Trophoblast cell (in vitro differentiated cells and primary cell): Measurements from ENCODE around the gene ACVR2A.
A peak's percentile ranks its signal among the peaks of the same experiment; 100 is the strongest.

Experiments
- DNase-seq, 2 donors: peaks; one replicate each; pipeline ENCODE4 v3.0.0-alpha.2; 2016
- H2AFZ ChIP-seq: 2 replicates; pipeline ENCODE4 v1.6.1; 2013; ENCODE audit warnings: low read length, moderate library complexity, mild to moderate bottlenecking; ENCODE audit not compliant: insufficient read depth, poor library complexity
- H2AK5ac ChIP-seq: 2 replicates; pipeline ENCODE4 v1.6.1; 2013; ENCODE audit warnings: mild to moderate bottlenecking, low read length
- H2BK120ac ChIP-seq: 2 replicates; pipeline ENCODE4 v1.6.1; 2013; ENCODE audit warnings: low read length, mild to moderate bottlenecking, moderate library complexity; ENCODE audit not compliant: insufficient read depth, poor library complexity
- H2BK12ac ChIP-seq: 2 replicates; pipeline ENCODE4 v1.6.1; 2013; ENCODE audit warnings: mild to moderate bottlenecking, low read length, moderate library complexity
- H2BK5ac ChIP-seq: 2 replicates; pipeline ENCODE4 v1.6.1; 2013; ENCODE audit warnings: low read length, low read depth, moderate library complexity, mild to moderate bottlenecking; ENCODE audit not compliant: poor library complexity
- H3K14ac ChIP-seq: 2 replicates; pipeline ENCODE4 v1.6.1; 2013; ENCODE audit warnings: mild to moderate bottlenecking, low read length
- H3K18ac ChIP-seq: 2 replicates; pipeline ENCODE4 v1.6.1; 2013; ENCODE audit warnings: mild to moderate bottlenecking, low read length
- H3K23ac ChIP-seq: 2 replicates; pipeline ENCODE4 v1.6.1; 2013; ENCODE audit warnings: low read length
- H3K27ac ChIP-seq: 2 replicates; pipeline ENCODE4 v1.5.1; 2013; ENCODE audit warnings: low read depth, mild to moderate bottlenecking, inconsistent platforms, low read length, moderate library complexity
- H3K27me3 ChIP-seq: 2 replicates; pipeline ENCODE4 v1.6.1; 2013; ENCODE audit warnings: inconsistent platforms, mild to moderate bottlenecking, low read length, moderate library complexity; ENCODE audit not compliant: insufficient read depth
- H3K36me3 ChIP-seq, 2 experiments: 1 replicate in 1 of 2; 2 replicates in 1 of 2; pipeline ENCODE4 v1.6.1; 2013; ENCODE audit warnings: low read length in 2 of 2, mild to moderate bottlenecking in 2 of 2, moderate library complexity in 1 of 2; ENCODE audit not compliant: insufficient read depth in 2 of 2, control insufficient read depth in 1 of 2
- H3K4ac ChIP-seq: 2 replicates; pipeline ENCODE4 v1.6.1; 2013; ENCODE audit warnings: low read depth, mild to moderate bottlenecking, low read length, moderate library complexity
- H3K4me1 ChIP-seq, 2 experiments: 1 replicate in 1 of 2; 2 replicates in 1 of 2; pipeline ENCODE4 v1.6.1; 2013; ENCODE audit warnings: low read length in 2 of 2, mild to moderate bottlenecking in 2 of 2, moderate library complexity in 1 of 2; ENCODE audit not compliant: insufficient read depth in 2 of 2, control insufficient read depth in 1 of 2
- H3K4me2 ChIP-seq: 2 replicates; pipeline ENCODE4 v1.6.1; 2013; ENCODE audit warnings: inconsistent platforms, mild to moderate bottlenecking, low read length, moderate library complexity
- H3K4me3 ChIP-seq: 2 replicates; pipeline ENCODE4 v1.5.1; 2013; ENCODE audit warnings: mild to moderate bottlenecking, low read depth, low read length, inconsistent platforms
- H3K79me1 ChIP-seq: one replicate; pipeline ENCODE4 v1.6.1; 2013; ENCODE audit warnings: low read length
- H3K79me2 ChIP-seq: 2 replicates; pipeline ENCODE4 v1.6.1; 2013; ENCODE audit warnings: low read length, mild to moderate bottlenecking; ENCODE audit not compliant: control insufficient read depth, insufficient read depth, poor library complexity
- H3K9ac ChIP-seq: 2 replicates; pipeline ENCODE4 v1.6.1; 2013; ENCODE audit warnings: mild to moderate bottlenecking, low read length
- H3K9me3 ChIP-seq: 2 replicates; pipeline ENCODE4 v1.6.1; 2013; ENCODE audit warnings: low read depth, mild to moderate bottlenecking, control low read depth, inconsistent platforms, low read length; ENCODE audit not compliant: insufficient read depth
- H4K12ac ChIP-seq: 2 replicates; pipeline ENCODE4 v1.6.1; 2013; ENCODE audit warnings: low read depth, mild to moderate bottlenecking, low read length, moderate library complexity
- H4K8ac ChIP-seq: 2 replicates; pipeline ENCODE4 v1.6.1; 2013; ENCODE audit warnings: low read depth, mild to moderate bottlenecking, low read length, moderate library complexity
- H4K91ac ChIP-seq: one replicate; pipeline ENCODE4 v1.6.1; 2013; ENCODE audit warnings: low read depth, mild to moderate bottlenecking, low read length, moderate library complexity
- WGBS: extraction: QIAGEN DNeasy Blood & Tissue Kit; methylation state at CpG from one replicate; pipeline ENCODE4 v1.1.7; 2013; ENCODE audit warnings: missing lambda C conversion rate; ENCODE audit not compliant: insufficient read length, insufficient coverage; ENCODE audit errors: extremely low coverage; 5-methylcytosine and 5-hydroxymethylcytosine counted together

Gene ACVR2A

GRCh38 chr2:147827088-147827375, 17.8 kb upstream of the ACVR2A start:
- no peak overlapping the region for H3K23ac ChIP-seq
- no peak overlapping the region for H4K8ac ChIP-seq
- no peak overlapping the region for H4K12ac ChIP-seq
- no peaks in the 10 kb centered on the region for H3K36me3 ChIP-seq
- no peak for DNase-seq
- no peak overlapping the region for H2BK5ac ChIP-seq
- H3K79me2 ChIP-seq = no peaks in the 10 kb centered on the region
- no peak overlapping the region for H3K18ac ChIP-seq
- H3K27me3 ChIP-seq = no peaks in the 10 kb centered on the region
- H3K4me3 ChIP-seq = no peak overlapping the region
- H2AFZ ChIP-seq = no peak overlapping the region
- H2BK120ac ChIP-seq = no peak overlapping the region
- no peak overlapping the region for H3K4ac ChIP-seq
- H3K9me3 ChIP-seq = no peaks in the 10 kb centered on the region
- H3K27ac ChIP-seq = no peak overlapping the region
- H3K14ac ChIP-seq = no peak overlapping the region
- no peak overlapping the region for H3K4me2 ChIP-seq
- H2BK12ac ChIP-seq = no peak overlapping the region
- no peak overlapping the region for H4K91ac ChIP-seq
- no peak overlapping the region for H2AK5ac ChIP-seq
- no CpG with 5 or more reads among the region's 16 CpGs for WGBS
- H3K9ac ChIP-seq = no peak overlapping the region
- no peaks in the 10 kb centered on the region for H3K4me1 ChIP-seq
- H3K79me1 ChIP-seq = no peaks in the 10 kb centered on the region

GRCh38 chr2:147829106-147829505, 15.7 kb upstream of the ACVR2A start:
- H3K4me2 ChIP-seq = no peak overlapping the region
- H4K12ac ChIP-seq = no peak overlapping the region
- no peaks in the 10 kb centered on the region for H3K27me3 ChIP-seq
- H4K8ac ChIP-seq = no peak overlapping the region
- no peak overlapping the region for H2BK12ac ChIP-seq
- H3K27ac ChIP-seq = no peak overlapping the region
- no peaks in the 10 kb centered on the region for H3K79me1 ChIP-seq
- no peaks in the 10 kb centered on the region for H3K79me2 ChIP-seq
- no peak overlapping the region for H2AK5ac ChIP-seq
- H3K14ac ChIP-seq = no peak overlapping the region
- H3K18ac ChIP-seq = no peak overlapping the region
- no peak overlapping the region for H3K4me3 ChIP-seq
- no peak overlapping the region for H3K9ac ChIP-seq
- H2BK5ac ChIP-seq = no peak overlapping the region
- H2AFZ ChIP-seq = no peak overlapping the region
- no peak overlapping the region for H2BK120ac ChIP-seq
- H3K23ac ChIP-seq = no peak overlapping the region
- no peaks in the 10 kb centered on the region for H3K4me1 ChIP-seq
- H4K91ac ChIP-seq = no peak overlapping the region
- no peaks in the 10 kb centered on the region for H3K36me3 ChIP-seq
- DNase-seq = no peak
- H3K9me3 ChIP-seq = no peaks in the 10 kb centered on the region
- no peak overlapping the region for H3K4ac ChIP-seq

GRCh38 chr2:147836099-147836498, 8.7 kb upstream of the ACVR2A start:
- no peaks in the 10 kb centered on the region for H3K79me2 ChIP-seq
- no peak overlapping the region for H2AK5ac ChIP-seq
- no peak overlapping the region for H3K27ac ChIP-seq
- no peak overlapping the region for H3K23ac ChIP-seq
- H3K18ac ChIP-seq = no peak overlapping the region
- no peak overlapping the region for H2AFZ ChIP-seq
- H3K9me3 ChIP-seq = no peaks in the 10 kb centered on the region
- no peak overlapping the region for H3K9ac ChIP-seq
- no peak overlapping the region for H2BK120ac ChIP-seq
- no peak overlapping the region for H4K12ac ChIP-seq
- no peak overlapping the region for H2BK12ac ChIP-seq
- DNase-seq = no peak
- H4K8ac ChIP-seq = no peak overlapping the region
- no peak overlapping the region for H3K4me3 ChIP-seq
- no peaks in the 10 kb centered on the region for H3K36me3 ChIP-seq
- no peak overlapping the region for H4K91ac ChIP-seq
- no peaks in the 10 kb centered on the region for H3K4me1 ChIP-seq
- H3K14ac ChIP-seq = no peak overlapping the region
- 100% methylated on average over 1 of the region's 2 CpGs for WGBS
- H3K27me3 ChIP-seq = no peaks in the 10 kb centered on the region
- no peak overlapping the region for H3K4ac ChIP-seq
- H3K4me2 ChIP-seq = no peak overlapping the region
- H2BK5ac ChIP-seq = no peak overlapping the region
- no peaks in the 10 kb centered on the region for H3K79me1 ChIP-seq

- H3K36me3 ChIP-seq = no peaks in the 10 kb centered on the region
- H3K14ac ChIP-seq = peak overlapping the region; percentile 93
- peak overlapping the region; percentile 75 for H2BK120ac ChIP-seq
- peak overlapping the region; percentile 78 for H2AFZ ChIP-seq
- peak overlapping the region; percentile 18 for H3K23ac ChIP-seq
- WGBS = no CpG with 5 or more reads among the region's 18 CpGs
- peak overlapping the region; percentile 100 for H3K27ac ChIP-seq
- peak overlapping the region; percentile 88 for H4K12ac ChIP-seq
- DNase-seq = peak; percentile 6 to 43
- peak overlapping the region; percentile 96 for H4K8ac ChIP-seq
- peaks cover 12% of the 10 kb centered on the region for H3K79me1 ChIP-seq
- peak overlapping the region; percentile 91 for H3K18ac ChIP-seq
- H3K27me3 ChIP-seq = no peaks in the 10 kb centered on the region
- H2BK5ac ChIP-seq = peak overlapping the region; percentile 89
- peak overlapping the region; percentile 90 for H4K91ac ChIP-seq
- H3K4me3 ChIP-seq = peak overlapping the region; percentile 80
- H3K79me2 ChIP-seq = peaks cover 8% of the 10 kb centered on the region
- H3K4me2 ChIP-seq = peak overlapping the region; percentile 91
- H2BK12ac ChIP-seq = no peak overlapping the region
- no peaks in the 10 kb centered on the region for H3K9me3 ChIP-seq
- peaks cover 0 to 2% of the 10 kb centered on the region in 2 experiments for H3K4me1 ChIP-seq
- H3K9ac ChIP-seq = peak overlapping the region; percentile 81
- H2AK5ac ChIP-seq = no peak overlapping the region
- peak overlapping the region; percentile 81 for H3K4ac ChIP-seq
Measured at GRCh38 chr2:147843391-147843863, 1.4 kb upstream of the ACVR2A start.
